CD8-positive, alpha-beta memory T cell (primary cell): ENCODE measurements around the gene DLX1. TPM values are rescaled to one million over a fixed set of nuclear protein-coding genes. Genes with fewer than 3 reads are reported as not detected.
A peak's percentile ranks its signal among the peaks of the same experiment; 100 is the strongest.

ENCODE experiments used
- CTCF ChIA-PET: fragments of 350-600 bp; sonication (Branson Sonifier 250); formaldehyde crosslinking; loops from one replicate; lab custom pipeline; 2021; ENCODE audit warnings: antibody characterized with exemption; lab: Charles Lee
- POLR2A ChIA-PET: fragments of 350-600 bp; sonication (Branson Sonifier 250); formaldehyde crosslinking; loops from one replicate; lab custom pipeline; 2021; ENCODE audit warnings: antibody characterized with exemption; lab: Charles Lee
- DNase-seq, 5 donors: peaks; one replicate each; pipeline versions ENCODE4 v3.0.0 to v3.0.0-alpha.2; 2020 to 2022; ENCODE audit warnings: mixed read lengths in 1 of 5
- H3K27ac ChIP-seq: one replicate; pipeline ENCODE4 v1.7.0; 2013; ENCODE audit warnings: low read depth, mild to moderate bottlenecking, low read length, moderate library complexity
- H3K27me3 ChIP-seq: 2 replicates; pipeline ENCODE4 v1.7.0; 2013; ENCODE audit warnings: low read length, mild to moderate bottlenecking; ENCODE audit not compliant: insufficient read depth, poor library complexity, severe bottlenecking
- H3K36me3 ChIP-seq: 2 replicates; pipeline ENCODE4 v1.7.0; 2013; ENCODE audit warnings: mild to moderate bottlenecking, low read length, moderate library complexity; ENCODE audit not compliant: insufficient read depth
- H3K4me1 ChIP-seq: 2 replicates; pipeline ENCODE4 v1.7.0; 2013; ENCODE audit warnings: mild to moderate bottlenecking, low read length, moderate library complexity; ENCODE audit not compliant: insufficient read depth
- H3K4me3 ChIP-seq: 2 replicates; pipeline ENCODE4 v1.7.0; 2013; ENCODE audit warnings: mild to moderate bottlenecking, low read length
- H3K9me3 ChIP-seq: 2 replicates; pipeline ENCODE4 v1.7.0; 2013; ENCODE audit warnings: mild to moderate bottlenecking, low read length
- H3K27ac Mint-ChIP-seq, 8 donors: one replicate each; pipeline ENCODE4 v1.8.0; 2020 to 2021; ENCODE audit warnings: mixed read lengths in 8 of 8, mild to moderate bottlenecking in 6 of 8, inconsistent platforms in 3 of 8, moderate library complexity in 3 of 8
- H3K27me3 Mint-ChIP-seq, 2 donors: one replicate each; pipeline ENCODE4 v1.8.0; 2020 to 2021; ENCODE audit warnings: mixed read lengths in 2 of 2, mild to moderate bottlenecking in 1 of 2, moderate library complexity in 1 of 2
- H3K36me3 Mint-ChIP-seq, 3 donors: one replicate each; pipeline ENCODE4 v1.8.0; 2020 to 2021; ENCODE audit warnings: mixed read lengths in 3 of 3, inconsistent platforms in 1 of 3, mild to moderate bottlenecking in 1 of 3
- H3K4me1 Mint-ChIP-seq, 3 donors: one replicate each; pipeline ENCODE4 v1.8.0; 2020 to 2021; ENCODE audit warnings: mixed read lengths in 3 of 3, inconsistent platforms in 1 of 3, mild to moderate bottlenecking in 1 of 3
- H3K4me3 Mint-ChIP-seq, 7 donors: one replicate each; pipeline ENCODE4 v1.8.0; 2020 to 2021; ENCODE audit warnings: mixed read lengths in 7 of 7, mild to moderate bottlenecking in 6 of 7, moderate library complexity in 4 of 7, inconsistent platforms in 2 of 7
- H3K9me3 Mint-ChIP-seq, 5 donors: one replicate each; pipeline ENCODE4 v1.8.0; 2020 to 2022; ENCODE audit warnings: mixed read lengths in 5 of 5, mild to moderate bottlenecking in 3 of 5, moderate library complexity in 2 of 5, inconsistent platforms in 1 of 5
- polyA plus RNA-seq: library from polyadenylated mRNA; unstranded; fragments of 300-500 nt; fragmentation: Illumina TruSeq; gene quantifications from one replicate; pipeline ENCODE4 v1.2.3, GENCODE V29; 2021
- total RNA-seq, 2 experiments: library from RNA; stranded (reverse); gene quantifications; one replicate each; pipeline ENCODE4 v1.2.3, GENCODE V29; 2021

Gene DLX1
- total and polyA plus RNA-seq, 3 experiments from 2014 or later: not detected

DNA sequence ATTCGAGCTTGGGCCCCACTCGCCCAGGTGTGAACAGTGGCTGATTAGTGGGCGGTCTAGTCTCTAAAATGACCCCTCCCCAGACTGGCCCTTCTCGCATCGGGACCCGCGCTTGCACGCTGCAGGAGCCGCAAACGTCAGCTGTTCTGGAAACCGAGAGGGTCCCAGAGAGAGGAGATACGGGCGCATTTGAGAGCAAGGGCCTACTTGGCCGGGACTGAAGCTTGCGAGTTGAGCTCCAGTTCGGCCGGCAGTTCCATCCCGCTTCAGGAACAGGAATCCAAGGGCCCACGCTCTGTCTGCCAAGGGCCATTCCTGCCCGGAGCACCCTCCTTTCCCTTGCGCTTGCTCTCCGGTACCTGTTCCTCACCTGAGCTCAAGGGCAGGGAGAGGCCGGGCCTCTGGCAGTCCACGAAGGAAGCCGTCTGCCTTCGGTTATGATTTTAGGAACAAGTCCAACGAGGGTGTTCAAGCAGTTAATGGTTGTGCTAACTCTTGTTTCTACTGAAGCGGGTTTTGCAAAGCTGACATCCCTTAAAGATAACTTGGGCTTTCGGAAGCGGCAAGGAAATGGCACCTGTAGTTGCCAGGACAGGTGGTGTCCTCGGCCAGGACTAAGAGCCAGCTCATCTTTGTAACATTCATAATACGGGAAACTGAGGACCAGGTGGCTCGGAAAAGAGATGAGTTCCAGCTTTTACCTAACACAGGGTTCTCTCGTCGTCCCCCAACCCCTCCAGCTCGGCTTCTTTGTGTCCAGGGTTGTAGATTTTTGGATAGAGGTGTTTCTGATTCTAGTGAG, 3.9 kb upstream of the DLX1 start:
- Mint-ChIP-seq H3K4me3 (peak overlapping the region in 3 of 7 donors; percentile 15 to 82 (median 51)), H3K27ac (peak overlapping the region in 2 of 8 donors; percentile 65 to 92), H3K27me3 (peaks cover 73 to 83% of the 10 kb centered on the region in 2 donors), H3K4me1 (peaks cover 28 to 39% (median 37%) of the 10 kb centered on the region in 3 donors), H3K36me3 (peaks cover 0 to 2% (median 0%) of the 10 kb centered on the region in 3 donors), H3K9me3 (peaks cover 0 to 30% (median 15%) of the 10 kb centered on the region in 5 donors)
- no peak overlapping the region for H3K4me3 ChIP-seq
- H3K27me3 ChIP-seq: peaks cover 76% of the 10 kb centered on the region
- no peak overlapping the region for H3K27ac ChIP-seq
- H3K4me1 ChIP-seq: peaks cover 35% of the 10 kb centered on the region
- POLR2A ChIA-PET: interaction anchor here (0.6 kb wide), 1 partner anchor 61 kb away, joined by 8 read pairs; no protein-coding TSS in a partner anchor
- CTCF ChIA-PET: interaction anchor here (1.3 to 3.3 kb wide), 3 partner anchors 11 to 25 kb away, joined by 6 to 14 read pairs (median 6); no protein-coding TSS in a partner anchor
- H3K36me3 ChIP-seq: no peaks in the 10 kb centered on the region
- no peaks in the 10 kb centered on the region for H3K9me3 ChIP-seq
- DNase-seq: peak in 1 of 5 donors; percentile 2

DNA sequence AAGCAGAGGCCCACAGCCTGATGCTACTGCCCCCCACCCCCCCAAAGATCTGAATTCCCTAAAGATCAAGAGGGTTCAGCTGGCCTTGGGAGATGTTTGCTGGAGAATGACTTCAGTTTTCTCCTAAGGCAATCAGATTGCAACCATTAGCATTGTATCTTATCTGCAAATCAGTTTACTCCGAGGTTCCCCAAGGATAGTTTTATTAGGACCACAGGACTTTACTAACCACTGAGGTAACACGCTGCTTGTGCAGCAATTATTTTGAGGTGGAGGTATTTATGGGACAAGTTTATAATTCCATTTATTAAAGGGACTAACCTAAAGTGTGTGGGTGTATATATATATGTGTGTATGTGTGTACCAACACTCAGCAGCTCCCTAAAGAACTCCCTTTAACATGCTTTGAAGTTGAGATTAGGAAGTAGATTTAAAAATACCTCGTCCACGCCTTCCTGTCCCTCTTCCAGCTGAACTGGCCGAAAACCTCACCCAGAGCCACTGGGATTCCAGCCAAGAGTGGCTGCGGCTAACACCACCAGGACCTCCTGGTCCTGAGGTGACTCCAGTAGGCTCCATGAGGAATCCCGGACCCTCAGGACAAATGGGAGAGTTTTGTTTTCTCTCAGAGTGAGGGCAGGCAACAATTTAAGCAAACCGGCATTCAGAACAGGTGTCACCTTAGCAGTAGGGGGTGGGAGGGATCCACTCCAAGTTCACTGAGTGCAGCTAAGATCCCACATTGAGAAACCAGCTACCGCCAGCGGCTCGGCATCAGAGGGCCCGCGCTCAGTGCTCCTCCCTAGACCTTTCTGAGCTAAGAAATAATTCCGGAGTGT, 3.0 kb upstream of the DLX1 start:
- peak in 1 of 5 donors; percentile 0 for DNase-seq
- POLR2A ChIA-PET: interaction anchor here (0.5 to 0.7 kb wide), 2 partner anchors 10 to 367 kb away, joined by 3 to 4 read pairs; no protein-coding TSS in a partner anchor
- peaks cover 0 to 2% (median 0%) of the 10 kb centered on the region in 3 donors for H3K36me3 Mint-ChIP-seq

GRCh38 chr2:172082944-172083627, 2.2 kb upstream of the DLX1 start:
- Mint-ChIP-seq H3K36me3 (peaks cover 0 to 2% (median 0%) of the 10 kb centered on the region in 3 donors), H3K27ac (peak overlapping the region in 4 of 8 donors; percentile 17 to 92 (median 54)), H3K4me1 (peaks cover 44 to 54% (median 53%) of the 10 kb centered on the region in 3 donors), H3K4me3 (peak overlapping the region; percentile 63 to 84 (median 81)), H3K27me3 (peaks cover 88 to 96% of the 10 kb centered on the region in 2 donors), H3K9me3 (peaks cover 3 to 44% (median 18%) of the 10 kb centered on the region in 5 donors)
- DNase-seq: peak in 1 of 5 donors; percentile 11
- peaks cover 51% of the 10 kb centered on the region for H3K4me1 ChIP-seq
- H3K36me3 ChIP-seq: no peaks in the 10 kb centered on the region
- H3K27ac ChIP-seq: no peak overlapping the region
- no peaks in the 10 kb centered on the region for H3K9me3 ChIP-seq
- ChIA-PET POLR2A (interaction anchor here (0.7 kb wide), 1 partner anchor 10 kb away, joined by 3 read pairs; no protein-coding TSS in a partner anchor), CTCF (interaction anchor here (1.7 to 3.3 kb wide), 3 partner anchors 9 to 23 kb away, joined by 5 to 14 read pairs (median 6); no protein-coding TSS in a partner anchor)
- H3K27me3 ChIP-seq: peaks cover 92% of the 10 kb centered on the region
- no peak overlapping the region for H3K4me3 ChIP-seq

More for the DNA sequence above, 3.0 kb upstream of the DLX1 start:
- Mint-ChIP-seq H3K4me1 (peaks cover 36 to 46% (median 46%) of the 10 kb centered on the region in 3 donors), H3K27ac (peak overlapping the region in 3 of 8 donors; percentile 53 to 92 (median 87)), H3K9me3 (peaks cover 0 to 38% (median 15%) of the 10 kb centered on the region in 5 donors), H3K27me3 (peaks cover 82 to 89% of the 10 kb centered on the region in 2 donors), H3K4me3 (peak overlapping the region in 4 of 7 donors; percentile 26 to 82 (median 52))
- CTCF ChIA-PET: interaction anchor here (1.3 to 3.3 kb wide), 4 partner anchors 10 to 24 kb away, joined by 5 to 14 read pairs (median 6); no protein-coding TSS in a partner anchor
- peaks cover 44% of the 10 kb centered on the region for H3K4me1 ChIP-seq
- H3K4me3 ChIP-seq: no peak overlapping the region
- no peak overlapping the region for H3K27ac ChIP-seq
- no peaks in the 10 kb centered on the region for H3K9me3 ChIP-seq
- peaks cover 85% of the 10 kb centered on the region for H3K27me3 ChIP-seq
- no peaks in the 10 kb centered on the region for H3K36me3 ChIP-seq

DNA sequence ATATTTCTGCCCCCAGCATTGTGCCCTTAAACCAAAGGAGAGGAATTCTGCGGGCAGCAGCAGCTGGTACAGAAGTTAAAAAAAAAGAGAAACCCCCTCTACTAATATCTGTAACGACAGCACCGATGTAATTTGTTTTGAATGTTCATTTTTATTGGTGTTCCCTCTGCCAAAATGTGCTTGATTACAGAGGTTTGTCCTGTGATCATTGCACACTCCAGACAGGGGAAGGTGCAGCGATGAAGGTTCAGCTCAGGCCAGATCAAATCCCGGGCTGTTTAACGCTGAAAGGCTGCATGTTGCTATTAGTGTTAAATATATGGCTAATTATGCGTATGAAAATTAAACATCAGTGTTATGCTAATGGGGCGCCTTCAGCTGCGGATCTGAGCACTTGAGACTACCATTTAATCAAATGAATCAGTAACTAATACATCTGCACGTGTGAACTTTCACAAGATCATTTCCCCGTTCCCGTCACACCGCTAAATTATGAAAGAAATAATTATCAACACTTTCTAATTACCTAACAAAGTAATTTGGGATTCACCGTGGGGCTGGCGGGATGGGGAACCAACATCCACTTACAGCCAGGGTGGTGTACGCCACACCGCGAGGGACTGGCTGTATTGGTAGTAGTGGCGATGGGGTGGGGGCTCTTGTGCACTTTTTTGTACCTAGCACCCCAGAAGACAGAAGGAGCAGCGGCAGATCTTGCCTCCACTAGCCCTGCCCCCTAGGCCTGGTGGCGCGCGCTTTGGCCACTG, 1.5 kb upstream of the DLX1 start:
- H3K27me3 Mint-ChIP-seq: peaks cover 95 to 100% of the 10 kb centered on the region in 2 donors
- H3K27ac ChIP-seq: peak overlapping the region; percentile 71
- H3K36me3 ChIP-seq: no peaks in the 10 kb centered on the region
- DNase-seq: peak in 1 of 5 donors; percentile 14
- CTCF ChIA-PET: interaction anchor here (1.7 to 3.3 kb wide), 2 partner anchors 9 to 23 kb away, joined by 5 to 14 read pairs; no protein-coding TSS in a partner anchor
- H3K27me3 ChIP-seq: peaks cover 100% of the 10 kb centered on the region
- peak overlapping the region; percentile 66 to 92 (median 81) for H3K4me3 Mint-ChIP-seq
- POLR2A ChIA-PET: no interaction called here
- peaks cover 0 to 2% (median 0%) of the 10 kb centered on the region in 3 donors for H3K36me3 Mint-ChIP-seq
- H3K4me1 Mint-ChIP-seq: peaks cover 49 to 61% (median 59%) of the 10 kb centered on the region in 3 donors
- H3K9me3 Mint-ChIP-seq: peaks cover 3 to 48% (median 25%) of the 10 kb centered on the region in 5 donors
- no peak overlapping the region for H3K4me3 ChIP-seq
- peak overlapping the region in 5 of 8 donors; percentile 23 to 92 (median 56) for H3K27ac Mint-ChIP-seq
- no peaks in the 10 kb centered on the region for H3K9me3 ChIP-seq
- peaks cover 57% of the 10 kb centered on the region for H3K4me1 ChIP-seq

DNA sequence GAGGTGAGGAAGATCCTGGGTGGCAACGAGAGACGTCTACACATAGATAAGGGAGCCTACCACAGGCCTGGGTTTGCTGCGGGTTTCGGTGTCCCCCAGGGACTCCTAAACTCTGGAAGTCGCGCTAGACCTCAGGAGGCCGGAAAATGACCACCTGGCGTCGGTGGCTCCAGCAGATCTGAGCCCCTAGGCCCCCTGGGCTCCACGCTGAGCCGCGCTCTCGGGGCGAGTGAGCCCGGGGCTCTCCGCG, 987 bp upstream of the DLX1 start:
- H3K36me3 Mint-ChIP-seq: peaks cover 0 to 2% (median 0%) of the 10 kb centered on the region in 3 donors
- peaks cover 49 to 61% (median 59%) of the 10 kb centered on the region in 3 donors for H3K4me1 Mint-ChIP-seq
- peak overlapping the region; percentile 66 to 92 (median 81) for H3K4me3 Mint-ChIP-seq
- peaks cover 100% of the 10 kb centered on the region for H3K27me3 ChIP-seq
- H3K36me3 ChIP-seq: no peaks in the 10 kb centered on the region
- peaks cover 3 to 48% (median 25%) of the 10 kb centered on the region in 5 donors for H3K9me3 Mint-ChIP-seq
- peak overlapping the region in 3 of 8 donors; percentile 23 to 92 (median 56) for H3K27ac Mint-ChIP-seq
- H3K27me3 Mint-ChIP-seq: peaks cover 97 to 100% of the 10 kb centered on the region in 2 donors
- peaks cover 57% of the 10 kb centered on the region for H3K4me1 ChIP-seq
- H3K27ac ChIP-seq: peak overlapping the region; percentile 71
- no peaks in the 10 kb centered on the region for H3K9me3 ChIP-seq
- CTCF ChIA-PET: interaction anchor here (1.2 kb wide), 1 partner anchor 11 kb away, joined by 3 read pairs; no protein-coding TSS in a partner anchor
- no peak for DNase-seq
- H3K4me3 ChIP-seq: no peak overlapping the region
- POLR2A ChIA-PET: no interaction called here

DNA sequence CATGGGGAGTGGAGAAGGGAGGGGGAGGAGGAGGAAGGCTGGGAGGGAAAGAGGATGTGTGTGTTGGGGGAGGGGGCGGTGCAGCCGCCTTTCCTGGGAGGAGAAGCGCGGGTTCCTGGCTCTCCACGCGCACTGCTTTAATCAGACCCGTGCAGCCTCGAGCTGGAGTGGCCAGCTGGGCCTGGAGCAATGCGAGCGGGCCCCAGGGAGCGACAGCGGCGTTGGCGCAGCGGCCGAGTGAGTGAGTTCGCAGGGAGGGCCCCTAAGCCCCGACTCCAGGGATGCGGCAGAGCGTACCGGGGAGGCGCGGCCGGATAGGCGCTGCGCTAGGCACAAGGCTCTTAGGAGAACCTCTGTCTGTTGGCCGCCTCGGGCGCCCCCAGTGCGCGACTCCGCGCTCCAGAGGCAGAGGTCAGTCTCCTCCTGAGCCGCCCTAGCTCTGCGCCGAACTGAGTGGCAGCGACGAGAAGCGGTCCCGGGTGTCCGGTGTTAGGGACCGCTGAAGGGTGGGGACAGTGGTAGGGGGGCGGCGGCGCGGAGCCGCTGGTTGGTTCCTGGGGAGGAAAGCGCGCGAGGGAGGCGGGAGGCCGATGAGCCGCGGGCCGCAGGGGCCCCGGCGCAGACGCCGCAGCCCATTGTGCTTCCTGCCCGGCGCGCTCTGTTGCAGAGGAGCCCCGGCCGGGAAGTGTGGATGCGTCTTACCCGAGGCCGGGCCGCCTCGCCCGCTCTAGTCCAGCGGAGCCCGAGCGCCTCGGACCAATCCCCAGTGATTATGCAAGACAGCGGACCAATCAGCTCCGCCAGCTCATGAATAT, 455 bp upstream of the DLX1 start:
- ChIA-PET CTCF (interaction anchor here (0.8 to 2.2 kb wide), 3 partner anchors 11 to 21 kb away, joined by 3 to 9 read pairs (median 3); no protein-coding TSS in a partner anchor), POLR2A (no interaction called here)
- Mint-ChIP-seq H3K27me3 (peaks cover 98 to 100% of the 10 kb centered on the region in 2 donors), H3K4me3 (peak overlapping the region; percentile 78 to 92 (median 81)), H3K4me1 (peaks cover 48 to 61% (median 59%) of the 10 kb centered on the region in 3 donors), H3K27ac (peak overlapping the region in 5 of 8 donors; percentile 23 to 92 (median 70)), H3K36me3 (peaks cover 0 to 2% (median 0%) of the 10 kb centered on the region in 3 donors), H3K9me3 (peaks cover 3 to 46% (median 25%) of the 10 kb centered on the region in 5 donors)
- H3K36me3 ChIP-seq: no peaks in the 10 kb centered on the region
- peak in 4 of 5 donors; percentile 41 to 54 (median 46) for DNase-seq
- peaks cover 57% of the 10 kb centered on the region for H3K4me1 ChIP-seq
- H3K9me3 ChIP-seq: no peaks in the 10 kb centered on the region
- H3K4me3 ChIP-seq: peak overlapping the region; percentile 46
- H3K27ac ChIP-seq: peak overlapping the region; percentile 71
- H3K27me3 ChIP-seq: peaks cover 100% of the 10 kb centered on the region
